ENCODE measurements around the gene MIDN. TPM values are rescaled to one million over a fixed set of nuclear protein-coding genes. Genes with fewer than 3 reads are reported as not detected.
A peak's percentile ranks its signal among the peaks of the same experiment; 100 is the strongest.

MIDN gene
- polyA plus RNA-seq, 1 donor from 2014 or later: 24.8 TPM

DNA sequence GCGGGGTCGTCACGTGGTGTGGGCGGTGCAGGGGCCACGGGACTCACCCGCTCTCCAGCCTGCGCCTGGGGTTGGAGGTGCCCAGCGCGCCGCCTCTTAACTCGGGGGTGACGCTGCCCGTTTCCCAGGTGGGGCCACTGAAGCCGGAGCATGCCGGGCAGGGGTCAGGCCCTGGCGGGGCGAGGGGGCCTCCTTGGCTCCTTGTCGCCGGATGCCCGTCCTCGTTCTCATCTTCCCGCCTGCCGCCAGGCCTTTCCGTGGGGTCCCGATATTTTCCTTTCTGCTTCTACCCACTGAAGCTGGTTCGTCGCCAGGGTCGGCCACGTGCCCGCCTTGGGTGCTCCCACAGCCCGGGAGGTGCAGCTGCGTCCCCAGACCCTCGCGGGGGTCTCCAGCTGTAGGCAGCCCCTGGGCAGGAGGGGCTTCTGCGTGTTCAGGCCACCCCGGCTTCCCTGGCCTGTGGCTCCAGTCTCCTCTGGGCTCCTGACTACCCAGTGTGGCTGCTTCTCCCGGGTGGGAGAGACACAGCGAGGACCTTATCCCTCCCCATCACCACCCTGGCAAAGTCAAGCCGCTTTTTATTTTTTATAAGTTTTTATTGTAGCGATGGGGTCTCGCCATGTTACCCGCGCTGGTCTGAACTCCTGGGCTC, 27.7 kb downstream of the MIDN start:
- H3K27ac ChIP-seq (ENCODE audit: low read length): peak overlapping the region; percentile 93
- H4K20me1 ChIP-seq (ENCODE audit: insufficient read depth): peaks cover 5% of the 10 kb centered on the region
- no peaks in the 10 kb centered on the region for H3K9me2 ChIP-seq (ENCODE audit: insufficient read depth, low read length)

DNA sequence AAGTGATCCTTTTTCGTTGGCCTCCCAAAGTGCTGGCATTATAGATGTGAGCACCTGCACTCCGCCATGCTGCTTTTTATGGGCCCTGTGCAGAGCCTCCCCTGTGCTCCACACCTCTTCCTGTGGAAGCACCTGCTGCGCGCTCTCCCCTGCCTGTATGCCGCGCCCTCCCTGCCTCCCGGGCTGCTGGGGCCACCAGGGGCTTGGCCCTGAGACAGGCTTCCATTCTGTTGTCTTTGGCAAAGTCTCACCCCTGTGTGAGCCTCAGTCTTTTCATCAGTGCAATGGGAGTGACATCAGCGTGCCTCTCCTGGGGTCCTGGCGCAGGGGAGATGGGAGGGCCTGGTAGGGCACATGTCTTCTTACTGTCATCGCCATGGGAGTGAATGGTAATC, 28.2 kb downstream of the MIDN start:
- H3F3A ChIP-seq (ENCODE audit: insufficient read depth, low read length, poor library complexity, severe bottlenecking): no peaks in the 10 kb centered on the region
- H3K79me2 ChIP-seq (replicated peaks; ENCODE audit: insufficient read depth, low read length): peaks cover 9% of the 10 kb centered on the region
- no peak overlapping the region for H2AFZ ChIP-seq (ENCODE audit: low read depth, low read length)
- peaks cover 5% of the 10 kb centered on the region for H3K36me3 ChIP-seq (ENCODE audit: insufficient read depth, low read length)
- no peaks in the 10 kb centered on the region for H3K9me2 ChIP-seq (ENCODE audit: insufficient read depth, low read length)
- peak overlapping the region; percentile 93 for H3K27ac ChIP-seq (ENCODE audit: low read length)
- no peaks in the 10 kb centered on the region for H3K9me3 ChIP-seq (ENCODE audit: low read length)
- TF ChIP-seq, protein P1, sequence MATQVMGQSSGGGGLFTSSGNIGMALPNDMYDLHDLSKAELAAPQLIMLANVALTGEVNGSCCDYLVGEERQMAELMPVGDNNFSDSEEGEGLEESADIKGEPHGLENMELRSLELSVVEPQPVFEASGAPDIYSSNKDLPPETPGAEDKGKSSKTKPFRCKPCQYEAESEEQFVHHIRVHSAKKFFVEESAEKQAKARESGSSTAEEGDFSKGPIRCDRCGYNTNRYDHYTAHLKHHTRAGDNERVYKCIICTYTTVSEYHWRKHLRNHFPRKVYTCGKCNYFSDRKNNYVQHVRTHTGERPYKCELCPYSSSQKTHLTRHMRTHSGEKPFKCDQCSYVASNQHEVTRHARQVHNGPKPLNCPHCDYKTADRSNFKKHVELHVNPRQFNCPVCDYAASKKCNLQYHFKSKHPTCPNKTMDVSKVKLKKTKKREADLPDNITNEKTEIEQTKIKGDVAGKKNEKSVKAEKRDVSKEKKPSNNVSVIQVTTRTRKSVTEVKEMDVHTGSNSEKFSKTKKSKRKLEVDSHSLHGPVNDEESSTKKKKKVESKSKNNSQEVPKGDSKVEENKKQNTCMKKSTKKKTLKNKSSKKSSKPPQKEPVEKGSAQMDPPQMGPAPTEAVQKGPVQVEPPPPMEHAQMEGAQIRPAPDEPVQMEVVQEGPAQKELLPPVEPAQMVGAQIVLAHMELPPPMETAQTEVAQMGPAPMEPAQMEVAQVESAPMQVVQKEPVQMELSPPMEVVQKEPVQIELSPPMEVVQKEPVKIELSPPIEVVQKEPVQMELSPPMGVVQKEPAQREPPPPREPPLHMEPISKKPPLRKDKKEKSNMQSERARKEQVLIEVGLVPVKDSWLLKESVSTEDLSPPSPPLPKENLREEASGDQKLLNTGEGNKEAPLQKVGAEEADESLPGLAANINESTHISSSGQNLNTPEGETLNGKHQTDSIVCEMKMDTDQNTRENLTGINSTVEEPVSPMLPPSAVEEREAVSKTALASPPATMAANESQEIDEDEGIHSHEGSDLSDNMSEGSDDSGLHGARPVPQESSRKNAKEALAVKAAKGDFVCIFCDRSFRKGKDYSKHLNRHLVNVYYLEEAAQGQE (IDR thresholded peaks at IDR 0.05; ENCODE audit: borderline replicate concordance): no peak
- TF ChIP-seq MXI1 (conservative IDR thresholded peaks at IDR 0.05; ENCODE audit: poor library complexity, severe bottlenecking): no peak
- TF ChIP-seq RAD21 (conservative IDR thresholded peaks at IDR 0.05): no peak
- TF ChIP-seq TAF1 (IDR thresholded peaks at IDR 0.05; ENCODE audit: low read depth): no peak
- TF ChIP-seq, protein P2, sequence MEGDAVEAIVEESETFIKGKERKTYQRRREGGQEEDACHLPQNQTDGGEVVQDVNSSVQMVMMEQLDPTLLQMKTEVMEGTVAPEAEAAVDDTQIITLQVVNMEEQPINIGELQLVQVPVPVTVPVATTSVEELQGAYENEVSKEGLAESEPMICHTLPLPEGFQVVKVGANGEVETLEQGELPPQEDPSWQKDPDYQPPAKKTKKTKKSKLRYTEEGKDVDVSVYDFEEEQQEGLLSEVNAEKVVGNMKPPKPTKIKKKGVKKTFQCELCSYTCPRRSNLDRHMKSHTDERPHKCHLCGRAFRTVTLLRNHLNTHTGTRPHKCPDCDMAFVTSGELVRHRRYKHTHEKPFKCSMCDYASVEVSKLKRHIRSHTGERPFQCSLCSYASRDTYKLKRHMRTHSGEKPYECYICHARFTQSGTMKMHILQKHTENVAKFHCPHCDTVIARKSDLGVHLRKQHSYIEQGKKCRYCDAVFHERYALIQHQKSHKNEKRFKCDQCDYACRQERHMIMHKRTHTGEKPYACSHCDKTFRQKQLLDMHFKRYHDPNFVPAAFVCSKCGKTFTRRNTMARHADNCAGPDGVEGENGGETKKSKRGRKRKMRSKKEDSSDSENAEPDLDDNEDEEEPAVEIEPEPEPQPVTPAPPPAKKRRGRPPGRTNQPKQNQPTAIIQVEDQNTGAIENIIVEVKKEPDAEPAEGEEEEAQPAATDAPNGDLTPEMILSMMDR (IDR thresholded peaks at IDR 0.05; ENCODE audit: poor library complexity, severe bottlenecking): no peak
- TF ChIP-seq EZH2 (IDR thresholded peaks at IDR 0.05; ENCODE audit: borderline replicate concordance, insufficient read depth, low read length, poor library complexity, severe bottlenecking): no peak
- no peak for TF ChIP-seq POLR2AphosphoS5 (IDR thresholded peaks at IDR 0.05)
- TF ChIP-seq EP300 (conservative IDR thresholded peaks at IDR 0.05; ENCODE audit: poor library complexity, severe bottlenecking): no peak
- no peaks in the 10 kb centered on the region for H3K27me3 ChIP-seq (ENCODE audit: insufficient read depth, low read depth, low read length)
- H3K9ac ChIP-seq (ENCODE audit: low read length): peak overlapping the region; percentile 87
- H3K4me3 ChIP-seq (ENCODE audit: low read length): peak overlapping the region; percentile 82
- H3K4me2 ChIP-seq (ENCODE audit: low read length): peak overlapping the region; percentile 84
- H4K20me1 ChIP-seq (ENCODE audit: insufficient read depth): peaks cover 3% of the 10 kb centered on the region

More for the DNA sequence above, 27.7 kb downstream of the MIDN start:
- peak overlapping the region; percentile 37 for H2AFZ ChIP-seq (ENCODE audit: low read depth, low read length)
- TF ChIP-seq, protein P1 (IDR thresholded peaks at IDR 0.05; ENCODE audit: borderline replicate concordance): peak; percentile 58
- TF ChIP-seq MXI1 (conservative IDR thresholded peaks at IDR 0.05; ENCODE audit: poor library complexity, severe bottlenecking) (no peak), SMC3 (conservative IDR thresholded peaks at IDR 0.05; ENCODE audit: poor library complexity) (no peak), POLR2AphosphoS5 (IDR thresholded peaks at IDR 0.05) (peak; percentile 88)
- TF ChIP-seq, protein P2 (IDR thresholded peaks at IDR 0.05; ENCODE audit: poor library complexity, severe bottlenecking): no peak
- no peaks in the 10 kb centered on the region for H3K27me3 ChIP-seq (ENCODE audit: insufficient read depth, low read depth, low read length)
- no peaks in the 10 kb centered on the region for H3F3A ChIP-seq (ENCODE audit: insufficient read depth, low read length, poor library complexity, severe bottlenecking)
- peak overlapping the region; percentile 82 for H3K4me3 ChIP-seq (ENCODE audit: low read length)
- H3K9ac ChIP-seq (ENCODE audit: low read length): peak overlapping the region; percentile 87
- peaks cover 5% of the 10 kb centered on the region for H3K36me3 ChIP-seq (ENCODE audit: insufficient read depth, low read length)
- peak overlapping the region; percentile 84 for H3K4me2 ChIP-seq (ENCODE audit: low read length)
- H3K9me3 ChIP-seq (ENCODE audit: low read length): no peaks in the 10 kb centered on the region
- peaks cover 14% of the 10 kb centered on the region for H3K79me2 ChIP-seq (replicated peaks; ENCODE audit: insufficient read depth, low read length)
